Type B pancreatic cell (in vitro differentiated cells): ENCODE data around the gene KRT6A. TPM values are rescaled to one million over a fixed set of nuclear protein-coding genes. Genes with fewer than 3 reads are reported as not detected.

Experiments
- DNase-seq: peaks from one replicate; pipeline ENCODE4 v3.0.0; 2021; ENCODE audit warnings: mixed read lengths; ENCODE audit not compliant: unreplicated experiment; ENCODE audit errors: extremely low spot score
- H3K27ac Mint-ChIP-seq: 2 replicates; pipeline ENCODE4 v1.8.0; 2021; ENCODE audit warnings: mild to moderate bottlenecking, mixed read lengths
- H3K27me3 Mint-ChIP-seq: 2 replicates; pipeline ENCODE4 v1.8.0; 2021; ENCODE audit warnings: mixed read lengths
- H3K36me3 Mint-ChIP-seq: 2 replicates; pipeline ENCODE4 v1.8.0; 2021; ENCODE audit warnings: mixed read lengths
- H3K4me1 Mint-ChIP-seq: one replicate; pipeline ENCODE4 v1.8.0; 2021; ENCODE audit warnings: mixed read lengths; ENCODE audit not compliant: unreplicated experiment
- H3K4me3 Mint-ChIP-seq: 2 replicates; pipeline ENCODE4 v1.8.0; 2021; ENCODE audit warnings: mild to moderate bottlenecking, mixed read lengths
- H3K9me3 Mint-ChIP-seq: 2 replicates; pipeline ENCODE4 v1.8.0; 2021; ENCODE audit warnings: mixed read lengths
- CTCF ChIP-seq: fragments of 200-600 bp; sonication (generic); conservative IDR thresholded peaks from 2 replicates; pipeline ENCODE4 v1.5.0; 2021; ENCODE audit warnings: antibody characterized with exemption, mild to moderate bottlenecking
- total RNA-seq: library from RNA; stranded (reverse); gene quantifications from 2 replicates; pipeline ENCODE4 v1.2.1, GENCODE V29; 2021; ENCODE audit warnings: low replicate concordance

KRT6A gene
- total RNA-seq, 1 donor from 2014 or later: 9.9 TPM

- H3K27me3 Mint-ChIP-seq: peaks cover 16% of the 10 kb centered on the region
- DNase-seq: no peak
- no peak overlapping the region for H3K27ac Mint-ChIP-seq
- peaks cover 8% of the 10 kb centered on the region for H3K4me1 Mint-ChIP-seq
- H3K36me3 Mint-ChIP-seq: no peaks in the 10 kb centered on the region
- no peak for TF ChIP-seq CTCF
- H3K4me3 Mint-ChIP-seq: no peak overlapping the region
- H3K9me3 Mint-ChIP-seq: peaks cover 4% of the 10 kb centered on the region
These were observed 5.9 kb upstream of the KRT6A start for GRCh38 chr12:52498946-52499345.

- no peak for TF ChIP-seq CTCF
- Mint-ChIP-seq H3K9me3 (peaks cover 4% of the 10 kb centered on the region), H3K27ac (no peak overlapping the region), H3K4me3 (no peak overlapping the region), H3K4me1 (peaks cover 8% of the 10 kb centered on the region), H3K27me3 (peaks cover 24% of the 10 kb centered on the region), H3K36me3 (no peaks in the 10 kb centered on the region)
- no peak for DNase-seq
These were observed 4.9 kb upstream of the KRT6A start for GRCh38 chr12:52497975-52498374.

- no peaks in the 10 kb centered on the region for H3K36me3 Mint-ChIP-seq
- H3K4me1 Mint-ChIP-seq: peaks cover 8% of the 10 kb centered on the region
- peaks cover 4% of the 10 kb centered on the region for H3K9me3 Mint-ChIP-seq
- no peak overlapping the region for H3K4me3 Mint-ChIP-seq
- DNase-seq: no peak
- peak overlapping the region; percentile 68 for H3K27ac Mint-ChIP-seq
- peaks cover 30% of the 10 kb centered on the region for H3K27me3 Mint-ChIP-seq
- no peak for TF ChIP-seq CTCF
These were observed 3.6 kb upstream of the KRT6A start for GRCh38 chr12:52496590-52497071.

GRCh38 chr12:52496054-52496453, 3.0 kb upstream of the KRT6A start:
- Mint-ChIP-seq H3K27ac (peak overlapping the region; percentile 68), H3K4me3 (no peak overlapping the region)

GRCh38 chr12:52495389-52495788, 2.3 kb upstream of the KRT6A start:
- Mint-ChIP-seq H3K9me3 (no peaks in the 10 kb centered on the region), H3K27ac (no peak overlapping the region), H3K4me3 (no peak overlapping the region), H3K36me3 (no peaks in the 10 kb centered on the region), H3K27me3 (peaks cover 39% of the 10 kb centered on the region), H3K4me1 (peaks cover 8% of the 10 kb centered on the region)
- no peak for TF ChIP-seq CTCF
- no peak for DNase-seq

More at GRCh38 chr12:52496054-52496453, 3.0 kb upstream of the KRT6A start:
- Mint-ChIP-seq H3K27me3 (peaks cover 36% of the 10 kb centered on the region), H3K9me3 (peaks cover 4% of the 10 kb centered on the region), H3K4me1 (peaks cover 8% of the 10 kb centered on the region), H3K36me3 (no peaks in the 10 kb centered on the region)
- TF ChIP-seq CTCF: no peak
- DNase-seq: no peak

- H3K27me3 Mint-ChIP-seq: peaks cover 46% of the 10 kb centered on the region
- no peak for TF ChIP-seq CTCF
- no peak overlapping the region for H3K4me3 Mint-ChIP-seq
- H3K27ac Mint-ChIP-seq: no peak overlapping the region
- no peaks in the 10 kb centered on the region for H3K36me3 Mint-ChIP-seq
- no peaks in the 10 kb centered on the region for H3K9me3 Mint-ChIP-seq
- H3K4me1 Mint-ChIP-seq: peaks cover 8% of the 10 kb centered on the region
- DNase-seq: no peak
These were observed 1.5 kb upstream of the KRT6A start for GRCh38 chr12:52494518-52494917.
